Cardiac fibroblast (primary cell): Measurements from ENCODE around the gene DAPK2.

Experiments used
- DNase-seq, 2 donors: peaks; one replicate each; pipeline versions ENCODE4 v3.0.0 to v3.0.0-alpha.2; 2010; ENCODE audit warnings: low read depth in 2 of 2
- H3K4me3 ChIP-seq, 2 donors: replicated peaks in 1 of 2; 1 replicate in 1 of 2; 2 replicates in 1 of 2; pipeline ENCODE4 v1.5.1; 2011; ENCODE audit warnings: low read depth in 2 of 2, low read length in 2 of 2, mild to moderate bottlenecking in 2 of 2, moderate library complexity in 1 of 2
- TF ChIP-seq, protein P1 (sequence below): IDR thresholded peaks from one replicate; pipeline ENCODE4 v1.5.1; 2011; ENCODE audit warnings: low read depth, mild to moderate bottlenecking, low read length, inconsistent platforms

Gene DAPK2

DNA sequence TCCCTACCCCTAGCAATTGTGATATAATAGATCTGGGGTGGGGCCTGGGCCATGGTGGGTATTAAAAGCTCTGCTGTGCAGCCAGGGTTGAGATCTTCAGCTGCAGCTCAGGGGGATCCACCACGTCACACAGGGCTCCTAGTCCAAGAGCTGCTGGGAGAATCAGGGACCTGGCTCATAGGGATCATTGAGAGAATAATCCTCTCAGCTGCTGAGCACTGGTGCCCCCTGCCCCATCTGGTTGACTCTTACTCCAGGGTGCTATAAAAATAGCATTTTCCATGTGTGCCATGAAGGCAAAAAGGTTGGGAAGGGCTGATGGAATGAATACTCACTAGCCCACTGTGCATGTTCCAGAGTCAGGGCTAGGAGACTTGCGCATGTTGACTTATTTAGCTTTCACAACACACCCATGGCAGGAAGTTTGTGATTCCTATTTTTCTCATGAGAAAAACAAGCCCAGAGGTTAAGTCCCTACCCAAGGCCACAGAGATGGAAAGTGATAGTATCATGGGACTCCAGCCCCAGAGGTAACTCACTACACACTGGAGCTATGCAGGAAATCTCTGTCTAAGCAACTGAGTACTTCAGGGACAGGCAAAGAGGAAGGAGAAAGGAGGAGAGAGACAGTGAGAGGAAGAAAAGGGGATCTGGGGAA is 118.0 kb downstream of the DAPK2 start:
- DNase-seq: no peak
- TF ChIP-seq, protein P1, sequence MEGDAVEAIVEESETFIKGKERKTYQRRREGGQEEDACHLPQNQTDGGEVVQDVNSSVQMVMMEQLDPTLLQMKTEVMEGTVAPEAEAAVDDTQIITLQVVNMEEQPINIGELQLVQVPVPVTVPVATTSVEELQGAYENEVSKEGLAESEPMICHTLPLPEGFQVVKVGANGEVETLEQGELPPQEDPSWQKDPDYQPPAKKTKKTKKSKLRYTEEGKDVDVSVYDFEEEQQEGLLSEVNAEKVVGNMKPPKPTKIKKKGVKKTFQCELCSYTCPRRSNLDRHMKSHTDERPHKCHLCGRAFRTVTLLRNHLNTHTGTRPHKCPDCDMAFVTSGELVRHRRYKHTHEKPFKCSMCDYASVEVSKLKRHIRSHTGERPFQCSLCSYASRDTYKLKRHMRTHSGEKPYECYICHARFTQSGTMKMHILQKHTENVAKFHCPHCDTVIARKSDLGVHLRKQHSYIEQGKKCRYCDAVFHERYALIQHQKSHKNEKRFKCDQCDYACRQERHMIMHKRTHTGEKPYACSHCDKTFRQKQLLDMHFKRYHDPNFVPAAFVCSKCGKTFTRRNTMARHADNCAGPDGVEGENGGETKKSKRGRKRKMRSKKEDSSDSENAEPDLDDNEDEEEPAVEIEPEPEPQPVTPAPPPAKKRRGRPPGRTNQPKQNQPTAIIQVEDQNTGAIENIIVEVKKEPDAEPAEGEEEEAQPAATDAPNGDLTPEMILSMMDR: no peak
- no peak overlapping the region for H3K4me3 ChIP-seq

DNA sequence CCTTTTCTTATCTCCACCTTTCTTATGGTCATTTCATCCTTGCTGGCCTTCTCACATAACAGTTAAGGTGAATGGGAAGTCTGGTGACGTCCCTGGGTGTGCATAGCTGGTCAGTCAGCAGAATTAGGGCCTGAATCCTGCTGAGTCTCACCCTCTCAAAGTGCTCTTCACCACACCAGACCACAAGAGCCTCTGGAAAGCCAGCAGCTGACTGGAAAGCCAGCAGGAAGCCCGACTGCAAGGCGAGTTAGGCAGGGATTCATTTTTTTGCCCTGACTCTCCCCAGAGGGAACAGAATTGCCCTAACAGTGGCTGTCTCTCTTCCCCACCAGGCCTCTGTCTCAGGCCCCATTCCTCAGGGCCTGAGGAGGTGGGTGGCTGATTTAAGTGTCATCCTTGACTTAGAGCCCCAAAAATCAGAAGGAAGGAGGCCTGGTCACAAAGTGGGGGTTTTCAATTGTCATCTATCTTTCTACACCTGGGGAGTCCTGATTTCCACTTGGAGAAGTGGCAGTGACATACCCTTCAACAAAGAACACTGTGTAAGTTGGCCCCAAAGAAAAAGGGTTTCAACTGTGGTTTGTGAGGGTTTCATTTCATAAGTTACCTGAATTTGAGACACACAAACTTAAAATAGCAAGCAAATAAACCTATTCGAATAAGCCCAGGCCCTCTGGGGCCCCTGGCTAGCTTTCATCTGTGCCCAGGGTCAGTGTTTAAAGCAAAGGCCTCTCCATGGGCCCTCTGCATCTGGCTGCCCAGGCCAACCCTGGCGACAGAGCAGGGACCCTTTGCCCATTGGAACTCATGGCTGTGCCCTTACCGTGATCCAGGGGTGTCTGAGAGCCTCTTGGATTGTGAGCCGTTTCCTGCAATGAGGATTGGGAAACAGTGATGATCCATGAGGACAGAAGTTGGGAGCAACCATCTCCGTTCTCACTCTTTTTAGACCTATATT is 122.0 kb downstream of the DAPK2 start:
- TF ChIP-seq, protein P1: no peak
- no peak overlapping the region for H3K4me3 ChIP-seq
- no peak for DNase-seq

DNA sequence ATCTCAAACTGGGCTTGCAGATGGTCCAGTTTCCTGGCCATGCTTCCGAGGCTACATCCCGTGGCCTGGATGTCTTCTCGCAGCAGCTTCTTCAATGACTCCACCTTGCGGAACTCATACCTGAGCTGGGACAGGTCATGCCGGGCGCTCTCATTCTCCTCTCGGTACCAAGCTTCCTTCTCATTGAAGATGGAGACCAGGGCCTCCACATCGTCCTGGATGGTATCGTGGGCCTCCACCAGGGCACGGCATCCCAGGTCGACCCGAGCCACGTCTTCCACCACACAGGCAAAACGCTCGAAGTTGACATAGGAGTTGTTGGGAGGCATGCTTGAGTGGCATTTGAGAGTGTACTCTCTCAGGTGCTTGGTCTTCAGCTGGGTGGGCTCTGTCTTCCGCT is 123.4 kb downstream of the DAPK2 start:
- no peak overlapping the region for H3K4me3 ChIP-seq
- TF ChIP-seq, protein P1: no peak
- no peak for DNase-seq

DNA sequence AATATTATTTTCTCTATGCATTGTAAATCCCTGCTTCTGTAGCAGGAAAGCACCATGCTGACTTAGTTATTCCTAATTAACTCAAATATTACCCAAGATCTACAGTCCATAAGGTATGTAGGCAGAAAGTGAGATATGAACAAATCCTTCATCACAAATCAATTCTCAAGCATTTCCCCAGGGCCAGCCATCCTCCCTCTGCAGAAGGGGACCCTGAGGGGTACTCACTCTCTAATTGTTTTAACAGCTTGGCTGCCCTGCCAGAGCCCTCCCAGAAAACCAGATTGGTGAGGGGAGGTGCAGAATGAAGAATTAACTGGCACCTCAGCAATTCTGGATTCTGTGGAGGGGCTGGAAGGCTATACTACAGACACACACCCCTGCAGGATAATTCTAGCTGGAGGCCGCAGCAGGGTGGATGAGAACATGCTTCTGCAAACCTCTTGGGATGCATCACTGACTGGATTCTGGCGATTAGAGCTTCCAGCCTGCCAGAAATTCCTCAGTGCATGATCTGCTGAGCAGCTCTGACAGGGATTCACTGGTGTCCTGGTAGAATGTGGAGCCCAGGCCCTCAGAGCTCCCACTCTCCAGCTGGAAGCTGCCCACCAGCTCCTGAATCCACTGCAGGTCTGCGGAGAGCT is 123.9 kb downstream of the DAPK2 start:
- H3K4me3 ChIP-seq: no peak overlapping the region
- DNase-seq: peak in 1 of 2 donors; percentile 36
- TF ChIP-seq, protein P1: no peak

DNA sequence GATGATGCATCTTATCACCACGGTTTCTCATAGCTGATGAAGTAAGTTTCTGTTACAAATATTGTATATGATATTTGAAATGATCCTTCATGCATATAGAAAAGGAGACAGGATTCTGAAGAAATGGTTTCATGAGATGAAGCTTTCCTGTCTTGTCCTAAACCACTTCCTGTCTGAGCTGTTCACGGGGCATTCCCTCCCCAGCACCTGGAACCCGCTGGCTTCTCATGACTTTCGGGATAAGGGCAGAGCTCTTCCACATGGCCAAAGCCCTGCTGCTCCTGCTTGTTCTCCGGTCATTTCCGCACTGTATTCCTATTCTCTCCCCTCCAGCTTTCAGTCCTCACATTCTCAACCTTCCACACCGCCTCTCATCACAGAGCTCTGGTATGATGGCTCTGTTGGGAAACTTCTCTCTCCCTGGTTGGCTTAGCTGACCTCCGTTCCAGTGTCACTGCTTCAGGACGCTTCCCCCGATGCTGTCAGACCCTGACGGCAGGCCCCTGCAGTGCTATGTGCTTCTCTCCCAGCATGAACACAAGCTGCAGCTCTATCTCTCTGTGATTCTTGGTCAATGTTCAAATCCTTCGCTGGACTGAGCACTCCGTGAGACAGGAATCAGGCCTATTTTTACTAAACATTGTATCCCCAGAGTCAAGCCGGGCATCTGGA is 125.6 kb downstream of the DAPK2 start:
- H3K4me3 ChIP-seq: no peak overlapping the region
- TF ChIP-seq, protein P1: no peak
- peak in 1 of 2 donors; percentile 27 for DNase-seq

DNA sequence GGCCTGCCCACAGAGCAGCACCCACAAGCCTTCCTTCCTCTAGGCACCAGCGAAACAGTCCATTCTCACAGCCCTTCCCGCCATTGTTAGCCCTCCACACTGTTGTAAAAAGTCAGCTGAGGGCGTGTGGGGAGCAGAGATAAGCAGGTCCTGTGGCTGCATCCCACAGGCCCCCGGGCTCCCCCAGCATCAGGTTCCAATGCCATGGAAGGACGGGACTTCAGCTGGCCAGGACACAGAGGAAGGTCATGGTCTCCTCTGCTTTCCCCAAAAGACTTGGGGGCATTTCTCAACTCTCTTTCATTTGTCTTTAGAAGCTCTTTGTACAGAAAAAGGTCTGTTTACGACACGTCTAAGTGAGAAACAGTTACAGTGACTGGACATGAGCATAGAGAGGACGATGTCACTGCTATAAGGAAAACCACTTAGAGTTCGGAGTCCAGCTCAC is 127.4 kb downstream of the DAPK2 start:
- TF ChIP-seq, protein P1: no peak
- no peak overlapping the region for H3K4me3 ChIP-seq
- no peak for DNase-seq
